ENCODE data around the gene CALML3.

Gene CALML3

GRCh38 chr10:5573968-5574641 lies 49.3 kb downstream of the CALML3 start:
- DNase-seq, result no peak

GRCh38 chr10:5574642-5575131 lies 49.9 kb downstream of the CALML3 start:
- no peak for DNase-seq

- no peak for DNase-seq
Measured at GRCh38 chr10:5575144-5575481, 50.4 kb downstream of the CALML3 start.

GRCh38 chr10:5575482-5576153 lies 50.9 kb downstream of the CALML3 start:
- DNase-seq, result no peak

- no peak for DNase-seq
Measured at GRCh38 chr10:5576154-5576748, 51.5 kb downstream of the CALML3 start.

All from NCI-H1092 (cell line).